Activated naive CD8-positive, alpha-beta T cell (primary cell): ENCODE data around the gene SGK1.
"Not testable (repeated sequence)": the region's sequence is repeated elsewhere in the genome, so short reads cannot be mapped to it uniquely, and the experiment has no call there.

Experiments used
- H3K27ac Mint-ChIP-seq: one replicate; pipeline ENCODE4 v1.8.0; 2021; ENCODE audit warnings: mixed read lengths
- H3K27me3 Mint-ChIP-seq: one replicate; pipeline ENCODE4 v1.8.0; 2021; ENCODE audit warnings: mixed read lengths
- H3K36me3 Mint-ChIP-seq: one replicate; pipeline ENCODE4 v1.8.0; 2021; ENCODE audit warnings: mixed read lengths
- H3K4me1 Mint-ChIP-seq: one replicate; pipeline ENCODE4 v1.8.0; 2021; ENCODE audit warnings: low read depth, mixed read lengths
- H3K4me3 Mint-ChIP-seq: one replicate; pipeline ENCODE4 v1.8.0; 2021; ENCODE audit warnings: mild to moderate bottlenecking, mixed read lengths
- H3K9me3 Mint-ChIP-seq: one replicate; pipeline ENCODE4 v1.8.0; 2021; ENCODE audit warnings: low read depth, mixed read lengths

SGK1 gene

DNA sequence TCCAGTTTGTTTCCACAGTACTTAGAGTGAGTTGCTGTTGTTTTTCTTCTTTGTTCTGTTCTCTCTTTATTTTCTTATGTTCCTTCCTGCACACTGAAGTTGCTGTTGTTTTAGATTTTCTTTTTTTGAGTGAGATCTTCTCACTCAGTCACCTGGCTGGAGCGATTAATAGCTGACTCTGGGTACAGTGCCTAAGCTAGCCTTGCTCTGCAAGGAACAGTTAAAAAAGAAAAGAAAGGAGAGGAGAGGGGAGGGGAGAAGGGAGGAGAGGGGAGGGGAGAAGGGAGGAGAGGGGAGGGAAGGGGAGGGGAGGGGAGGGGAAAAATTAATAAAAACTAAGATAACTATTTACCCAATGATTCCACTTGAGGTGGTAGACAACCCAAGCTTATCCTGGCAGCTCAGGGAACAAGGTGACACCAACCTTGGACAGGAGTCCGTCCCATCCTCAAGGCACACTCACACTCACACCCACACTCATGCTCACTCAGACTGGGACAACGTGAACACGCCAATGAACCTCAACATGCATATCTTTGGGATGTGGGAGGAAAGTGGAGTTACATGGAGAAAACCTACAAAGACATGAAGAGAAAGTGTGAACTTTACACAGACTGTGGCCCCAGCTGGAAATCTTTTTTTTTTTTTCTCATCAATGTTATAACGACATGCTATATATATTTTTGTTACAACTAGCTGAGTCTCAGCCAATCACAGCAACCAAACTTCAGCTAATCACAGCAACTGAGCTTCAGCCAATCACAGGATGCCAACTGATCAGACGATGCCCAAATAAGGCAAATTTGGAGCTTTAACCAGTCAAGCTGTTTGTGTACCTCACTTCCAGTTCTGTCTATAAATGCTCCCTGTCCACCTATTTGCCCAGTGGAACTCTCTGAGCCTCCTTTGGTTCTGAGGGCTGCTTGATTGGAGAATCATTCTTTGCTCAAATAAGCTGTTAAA, 124.1 kb downstream of the SGK1 start:
- no peak overlapping the region for H3K4me3 Mint-ChIP-seq

GRCh38 chr6:134192609-134193008, 125.3 kb downstream of the SGK1 start:
- H3K27ac Mint-ChIP-seq, H3K36me3 Mint-ChIP-seq, H3K27me3 Mint-ChIP-seq, H3K9me3 Mint-ChIP-seq, H3K4me3 Mint-ChIP-seq: not testable (repeated sequence)
- H3K4me1 Mint-ChIP-seq = peaks cover 20% of the 10 kb centered on the region

More for the DNA sequence above, 124.1 kb downstream of the SGK1 start:
- Mint-ChIP-seq H3K4me1 (peaks cover 18% of the 10 kb centered on the region), H3K36me3 (no peaks in the 10 kb centered on the region), H3K9me3 (no peaks in the 10 kb centered on the region), H3K27me3 (no peaks in the 10 kb centered on the region), H3K27ac (no peak overlapping the region)

- Mint-ChIP-seq H3K27me3 (no peaks in the 10 kb centered on the region), H3K27ac (no peak overlapping the region), H3K4me3 (no peak overlapping the region), H3K4me1 (peaks cover 22% of the 10 kb centered on the region), H3K9me3 (no peaks in the 10 kb centered on the region), H3K36me3 (no peaks in the 10 kb centered on the region)
These were observed 127.0 kb downstream of the SGK1 start for GRCh38 chr6:134190883-134191282.

DNA sequence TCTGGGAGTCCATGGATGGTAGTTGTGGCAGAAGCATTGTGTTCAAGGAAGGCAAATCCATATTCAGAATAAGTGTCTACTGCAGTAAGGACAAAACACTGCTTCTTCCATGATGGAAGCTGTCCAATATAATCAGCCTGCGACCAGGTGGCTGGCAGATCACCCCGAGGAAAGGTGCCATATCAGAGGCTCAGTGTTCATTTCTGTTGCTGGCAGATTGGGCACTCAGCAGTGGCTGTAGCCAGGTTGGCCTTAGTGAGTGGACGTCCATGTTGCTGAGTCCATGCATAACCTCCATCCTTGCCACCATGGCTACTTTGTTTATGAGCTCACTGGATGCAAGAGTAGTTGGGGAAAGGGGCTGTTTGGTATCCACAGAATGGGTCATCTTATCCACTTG, 130.2 kb downstream of the SGK1 start:
- Mint-ChIP-seq H3K27ac (no peak overlapping the region), H3K27me3 (no peaks in the 10 kb centered on the region), H3K9me3 (no peaks in the 10 kb centered on the region), H3K4me1 (peaks cover 25% of the 10 kb centered on the region), H3K36me3 (no peaks in the 10 kb centered on the region), H3K4me3 (no peak overlapping the region)

DNA sequence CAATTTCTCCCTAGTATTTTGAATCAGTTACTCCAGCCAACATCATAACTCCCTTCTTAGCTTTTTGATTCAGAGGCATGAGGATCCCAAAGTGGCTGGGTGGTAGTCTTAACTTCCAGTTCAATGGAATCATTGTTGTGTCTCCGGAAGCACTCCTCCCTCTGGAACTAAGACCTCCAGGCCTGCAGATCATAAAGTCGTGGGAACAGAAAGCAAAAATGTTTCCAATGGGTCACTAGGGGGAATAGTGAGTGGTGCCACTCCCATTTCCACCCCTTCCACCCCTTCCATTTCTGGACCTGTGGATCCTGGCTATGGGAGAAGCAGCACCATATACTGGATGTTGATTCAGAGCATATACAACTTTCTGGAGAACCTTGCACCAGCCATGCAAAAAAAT, 130.8 kb downstream of the SGK1 start:
- Mint-ChIP-seq H3K27me3 (no peaks in the 10 kb centered on the region), H3K4me1 (peaks cover 29% of the 10 kb centered on the region), H3K27ac (no peak overlapping the region), H3K36me3 (no peaks in the 10 kb centered on the region), H3K4me3 (no peak overlapping the region), H3K9me3 (no peaks in the 10 kb centered on the region)

- Mint-ChIP-seq H3K9me3 (no peaks in the 10 kb centered on the region), H3K4me1 (peaks cover 29% of the 10 kb centered on the region), H3K27me3 (no peaks in the 10 kb centered on the region), H3K36me3 (no peaks in the 10 kb centered on the region), H3K4me3 (no peak overlapping the region), H3K27ac (no peak overlapping the region)
These were observed 131.6 kb downstream of the SGK1 start for GRCh38 chr6:134186355-134186754.

DNA sequence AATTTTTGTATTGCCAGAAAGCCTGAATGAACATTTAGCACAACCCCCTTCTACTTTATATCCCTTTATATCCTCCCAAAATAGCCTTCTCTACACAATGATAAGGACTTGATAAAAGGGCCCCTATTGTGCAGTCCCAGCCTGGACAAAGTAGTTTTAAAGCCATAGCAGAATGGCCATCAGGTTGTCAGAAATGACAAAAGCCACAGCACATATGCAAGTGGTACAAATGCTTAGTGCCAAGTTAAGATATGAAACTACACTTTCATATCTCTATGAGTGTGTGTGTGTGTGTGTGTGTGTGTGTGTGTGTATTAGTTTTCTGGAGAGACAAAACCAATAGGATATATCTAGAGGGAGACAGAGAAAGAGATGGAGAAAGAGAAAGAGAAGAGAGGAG, 132.6 kb downstream of the SGK1 start:
- Mint-ChIP-seq H3K27ac (no peak overlapping the region), H3K4me3 (no peak overlapping the region), H3K9me3 (no peaks in the 10 kb centered on the region), H3K4me1 (peaks cover 25% of the 10 kb centered on the region), H3K36me3 (no peaks in the 10 kb centered on the region), H3K27me3 (no peaks in the 10 kb centered on the region)

GRCh38 chr6:134183844-134184243, 134.1 kb downstream of the SGK1 start:
- no peaks in the 10 kb centered on the region for H3K9me3 Mint-ChIP-seq
- H3K36me3 Mint-ChIP-seq = no peaks in the 10 kb centered on the region
- H3K4me1 Mint-ChIP-seq = peaks cover 30% of the 10 kb centered on the region
- no peaks in the 10 kb centered on the region for H3K27me3 Mint-ChIP-seq
- H3K27ac Mint-ChIP-seq = no peak overlapping the region
- H3K4me3 Mint-ChIP-seq = no peak overlapping the region

DNA sequence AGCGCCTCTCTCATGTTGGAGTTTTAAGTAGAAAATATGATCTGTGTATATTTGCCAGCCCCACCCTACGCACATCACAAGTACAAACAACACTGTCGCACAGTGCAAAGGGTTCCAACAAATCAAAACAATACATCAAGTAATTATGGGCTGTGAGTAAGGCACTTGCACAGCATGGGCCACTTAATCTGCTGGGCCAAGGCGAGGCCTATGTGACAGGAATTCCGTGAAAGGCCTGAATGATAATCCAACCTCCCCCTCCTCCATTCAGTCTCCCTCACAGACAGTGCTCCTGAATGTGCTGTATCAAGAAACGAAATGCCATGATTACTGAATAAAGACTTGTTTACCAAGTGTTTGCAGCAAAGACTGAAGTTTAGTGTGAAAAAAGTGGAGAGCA, 135.4 kb downstream of the SGK1 start:
- Mint-ChIP-seq H3K4me1 (peaks cover 37% of the 10 kb centered on the region), H3K27ac (no peak overlapping the region), H3K27me3 (no peaks in the 10 kb centered on the region), H3K9me3 (no peaks in the 10 kb centered on the region), H3K36me3 (no peaks in the 10 kb centered on the region), H3K4me3 (no peak overlapping the region)

DNA sequence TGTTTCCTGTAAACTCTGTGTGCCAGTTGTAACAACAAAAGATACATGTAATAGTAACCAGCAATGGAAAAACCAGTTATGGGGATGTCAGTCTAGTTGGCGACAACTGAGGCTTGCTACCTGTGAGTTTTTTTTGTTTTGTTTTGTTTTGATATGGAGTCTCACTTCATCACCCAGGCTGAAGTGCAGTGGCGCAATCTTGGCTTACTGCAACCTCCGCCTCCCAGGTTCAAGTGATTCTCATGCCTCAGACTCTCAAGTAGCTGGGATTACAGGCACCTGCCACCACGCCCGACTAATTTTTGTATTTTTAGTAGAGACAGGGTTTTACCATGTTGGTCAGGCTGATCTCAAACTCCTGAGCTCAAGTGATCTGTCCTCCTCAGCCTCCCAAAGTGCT, 136.2 kb downstream of the SGK1 start:
- peaks cover 41% of the 10 kb centered on the region for H3K4me1 Mint-ChIP-seq
- H3K27ac Mint-ChIP-seq, H3K36me3 Mint-ChIP-seq, H3K9me3 Mint-ChIP-seq, H3K27me3 Mint-ChIP-seq, H3K4me3 Mint-ChIP-seq: not testable (repeated sequence)

- not testable (repeated sequence) for H3K4me3 Mint-ChIP-seq, H3K9me3 Mint-ChIP-seq, H3K27me3 Mint-ChIP-seq, H3K36me3 Mint-ChIP-seq
- H3K4me1 Mint-ChIP-seq = peaks cover 41% of the 10 kb centered on the region
- H3K27ac Mint-ChIP-seq = peak overlapping the region; percentile 34
These were observed 136.7 kb downstream of the SGK1 start for GRCh38 chr6:134181251-134181650.

- not testable (repeated sequence) for H3K9me3 Mint-ChIP-seq, H3K36me3 Mint-ChIP-seq, H3K4me3 Mint-ChIP-seq, H3K27ac Mint-ChIP-seq, H3K27me3 Mint-ChIP-seq
- peaks cover 42% of the 10 kb centered on the region for H3K4me1 Mint-ChIP-seq
These were observed 137.4 kb downstream of the SGK1 start for GRCh38 chr6:134180540-134180939.

GRCh38 chr6:134178161-134179044, 139.5 kb downstream of the SGK1 start:
- Mint-ChIP-seq H3K4me1 (peaks cover 44% of the 10 kb centered on the region), H3K27ac (peak overlapping the region; percentile 91), H3K4me3 (peak overlapping the region; percentile 96), H3K36me3 (no peaks in the 10 kb centered on the region), H3K27me3 (no peaks in the 10 kb centered on the region), H3K9me3 (no peaks in the 10 kb centered on the region)

GRCh38 chr6:134177753-134178160, 140.2 kb downstream of the SGK1 start:
- H3K27me3 Mint-ChIP-seq = no peaks in the 10 kb centered on the region
- H3K4me3 Mint-ChIP-seq = peak overlapping the region; percentile 96
- H3K9me3 Mint-ChIP-seq = no peaks in the 10 kb centered on the region
- peaks cover 49% of the 10 kb centered on the region for H3K4me1 Mint-ChIP-seq
- H3K27ac Mint-ChIP-seq = peak overlapping the region; percentile 91
- peaks cover 6% of the 10 kb centered on the region for H3K36me3 Mint-ChIP-seq

DNA sequence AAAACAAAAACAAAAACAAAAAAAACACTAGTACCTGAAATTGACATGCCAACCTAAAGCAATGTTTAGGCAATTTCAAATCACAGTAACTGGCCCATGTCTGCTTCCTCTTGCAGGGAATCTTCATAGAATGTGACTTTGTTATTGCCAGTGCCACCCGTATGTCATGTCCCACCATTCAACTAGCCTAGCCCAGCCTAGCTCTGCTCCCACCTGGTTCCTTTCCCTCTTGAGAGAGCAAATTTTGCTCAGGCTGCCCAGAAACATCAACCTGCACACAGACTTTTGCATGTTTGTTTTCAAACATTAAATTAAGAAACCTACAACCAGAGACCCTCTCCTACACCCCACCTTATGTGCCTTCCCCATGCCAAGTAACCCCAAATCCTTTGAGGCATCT, 140.7 kb downstream of the SGK1 start:
- Mint-ChIP-seq H3K4me1 (peaks cover 50% of the 10 kb centered on the region), H3K27me3 (no peaks in the 10 kb centered on the region), H3K9me3 (no peaks in the 10 kb centered on the region), H3K27ac (peak overlapping the region; percentile 91), H3K36me3 (peaks cover 12% of the 10 kb centered on the region), H3K4me3 (peak overlapping the region; percentile 96)
